Measurements from ENCODE around the gene MGARP. TPM values are rescaled to one million over a fixed set of nuclear protein-coding genes. Genes with fewer than 3 reads are reported as not detected.

The MGARP gene
- total and polyA plus RNA-seq, 9 of the 15 experiments (the other 6 are each of a cell fraction or from before 2014, with no cell fraction given) = 0.11 to 0.45 (median 0.23) TPM; not detected in 4

DNA sequence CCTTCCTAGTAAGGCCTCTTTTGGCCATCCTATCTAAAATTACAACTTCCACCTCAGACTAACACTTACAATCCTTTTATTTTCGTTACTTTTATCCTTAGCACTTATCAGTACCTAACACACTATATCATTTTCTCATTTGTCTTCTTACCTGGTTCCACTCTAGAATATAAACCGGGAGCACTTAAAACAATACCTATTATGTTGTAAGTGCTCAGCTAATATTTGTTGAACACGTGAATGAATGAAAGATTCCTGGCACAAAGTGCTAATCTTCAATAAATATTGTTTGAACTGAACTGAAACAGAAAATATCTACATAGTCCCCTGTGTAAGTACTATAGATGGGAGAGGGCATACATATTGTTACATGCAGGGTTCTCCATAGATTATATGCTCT lies 14.4 kb downstream of the MGARP start:
- Histone ChIP-seq H3K9me1 (ENCODE audit: control insufficient read depth, insufficient read depth, low read length) (no peaks in the 10 kb centered on the region), H3K4me3 (no peak overlapping the region), H3K9me3 (replicated peaks; ENCODE audit: control insufficient read depth, insufficient read depth, low read depth, low read length) (no peaks in the 10 kb centered on the region), H3K27ac (ENCODE audit: extremely low read depth, low read depth, low read length) (no peak overlapping the region), H3K9ac (ENCODE audit: insufficient read depth in 1 of 2, low read depth in 2 of 2, low read length in 2 of 2) (no peak overlapping the region), H3K36me3 (ENCODE audit: control insufficient read depth, insufficient read depth, low read length) (no peaks in the 10 kb centered on the region), H2AFZ (ENCODE audit: low read depth, low read length) (peak overlapping the region; percentile 88), H4K20me1 (replicated peaks; ENCODE audit: control insufficient read depth, insufficient read depth, low read length) (0 out of 2 replicates have a peak, but pooled peaks cover 6% of the 10 kb centered on the region), H3K4me2 (ENCODE audit: insufficient read depth, low read length) (no peak overlapping the region), H3K4me1 (replicated peaks in 1 of 2; ENCODE audit: control insufficient read depth in 2 of 2, insufficient read depth in 2 of 2, low read length in 2 of 2) (peaks cover 5 to 14% of the 10 kb centered on the region in 2 experiments; a peak in 4 of 5 replicates), H3K79me2 (ENCODE audit: control insufficient read depth, insufficient read depth, low read length) (no peaks in the 10 kb centered on the region), H3K27me3 (ENCODE audit: control insufficient read depth in 2 of 2, insufficient read depth in 2 of 2, low read length in 2 of 2) (no peaks in the 10 kb centered on the region)
- FAIRE-seq (no peak), DNase-seq (ENCODE audit: extremely low read depth in 1 of 4, low spot score in 3 of 4) (no peak), ATAC-seq (no peak)
- intact Hi-C loops (cut with micrococcal nuclease) = no loop called here
- ChIA-PET CTCF (ENCODE audit: low intra/inter-chr PET ratio) (no interaction called here), POLR2A (interaction anchor here (0.7 to 1.3 kb wide), 4 partner anchors 9 to 140 kb away, joined by 3 to 5 read pairs (median 4); partner anchors contain the start of gene NAA15)
- WGBS (ENCODE audit: insufficient coverage, low coverage, missing lambda C conversion rate) = 29% methylated on average over 3 of the region's 3 CpGs
- in situ Hi-C loops (cut with MboI) = no loop called here
- no peak for TF ChIP-seq DNMT1 (IDR thresholded peaks at IDR 0.05)
- TF ChIP-seq HNRNPUL1 (IDR thresholded peaks at IDR 0.05; ENCODE audit: low read length) = no peak
- 0 out of 2 replicates have a peak, but pooled peaks have one; percentile 53 for TF ChIP-seq THRAP3 (IDR thresholded peaks at IDR 0.05; ENCODE audit: borderline replicate concordance)
- TF ChIP-seq TAF9B (IDR thresholded peaks at IDR 0.05; ENCODE audit: partially characterized antibody) = peak; percentile 24
- BruUV-seq (replicated peaks) = no TSS peak

DNA sequence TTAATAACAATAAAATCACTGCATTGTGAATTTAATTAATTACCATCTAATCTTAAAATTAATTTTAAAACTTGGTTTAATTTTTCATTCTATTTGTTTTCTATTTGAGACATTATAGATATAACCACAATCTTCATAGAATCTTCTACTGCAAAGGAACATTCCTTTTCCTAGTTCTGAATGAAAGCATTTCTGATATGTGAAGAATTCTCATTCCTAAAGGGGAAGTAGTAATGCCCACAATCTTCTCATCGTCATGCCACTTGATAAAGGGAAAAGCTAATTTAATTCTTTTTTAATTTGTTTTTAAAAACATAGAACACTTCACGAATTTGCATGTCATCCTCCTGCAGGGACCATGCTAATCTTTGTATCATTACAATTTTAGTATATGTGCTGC lies 23.7 kb downstream of the MGARP start:
- Histone ChIP-seq H3K27me3 (ENCODE audit: control insufficient read depth in 2 of 2, insufficient read depth in 2 of 2, low read length in 2 of 2) (no peaks in the 10 kb centered on the region), H3K4me3 (no peak overlapping the region), H3K79me2 (ENCODE audit: control insufficient read depth, insufficient read depth, low read length) (no peaks in the 10 kb centered on the region), H3K9me1 (ENCODE audit: control insufficient read depth, insufficient read depth, low read length) (no peaks in the 10 kb centered on the region), H3K4me2 (ENCODE audit: insufficient read depth, low read length) (no peak overlapping the region), H3K27ac (ENCODE audit: extremely low read depth, low read depth, low read length) (no peak overlapping the region), H4K20me1 (replicated peaks; ENCODE audit: control insufficient read depth, insufficient read depth, low read length) (no peaks in the 10 kb centered on the region), H3K36me3 (ENCODE audit: control insufficient read depth, insufficient read depth, low read length) (no peaks in the 10 kb centered on the region), H2AFZ (ENCODE audit: low read depth, low read length) (no peak overlapping the region), H3K4me1 (replicated peaks in 1 of 2; ENCODE audit: control insufficient read depth in 2 of 2, insufficient read depth in 2 of 2, low read length in 2 of 2) (no peaks in the 10 kb centered on the region), H3K9me3 (replicated peaks; ENCODE audit: control insufficient read depth, insufficient read depth, low read depth, low read length) (no peaks in the 10 kb centered on the region), H3K9ac (ENCODE audit: insufficient read depth in 1 of 2, low read depth in 2 of 2, low read length in 2 of 2) (no peak overlapping the region)
- 29% methylated on average over 2 of the region's 2 CpGs for WGBS (ENCODE audit: insufficient coverage, low coverage, missing lambda C conversion rate)
- in situ Hi-C loops (cut with MboI) (no loop called here), intact Hi-C loops (cut with micrococcal nuclease) (no loop called here)
- FAIRE-seq = no peak
- no TSS peak for BruUV-seq (replicated peaks)
- CTCF ChIA-PET (ENCODE audit: low intra/inter-chr PET ratio) = no interaction called here
- POLR2A ChIA-PET = interaction anchor here (0.6 to 0.8 kb wide), 2 partner anchors 9 to 67 kb away, joined by 3 read pairs; no protein-coding TSS in a partner anchor
- DNase-seq (ENCODE audit: extremely low read depth in 1 of 4, low spot score in 3 of 4) = no peak
- no peak for ATAC-seq
- no peak for TF ChIP-seq RNF2 (IDR thresholded peaks at IDR 0.05)
- TF ChIP-seq, protein P1, sequence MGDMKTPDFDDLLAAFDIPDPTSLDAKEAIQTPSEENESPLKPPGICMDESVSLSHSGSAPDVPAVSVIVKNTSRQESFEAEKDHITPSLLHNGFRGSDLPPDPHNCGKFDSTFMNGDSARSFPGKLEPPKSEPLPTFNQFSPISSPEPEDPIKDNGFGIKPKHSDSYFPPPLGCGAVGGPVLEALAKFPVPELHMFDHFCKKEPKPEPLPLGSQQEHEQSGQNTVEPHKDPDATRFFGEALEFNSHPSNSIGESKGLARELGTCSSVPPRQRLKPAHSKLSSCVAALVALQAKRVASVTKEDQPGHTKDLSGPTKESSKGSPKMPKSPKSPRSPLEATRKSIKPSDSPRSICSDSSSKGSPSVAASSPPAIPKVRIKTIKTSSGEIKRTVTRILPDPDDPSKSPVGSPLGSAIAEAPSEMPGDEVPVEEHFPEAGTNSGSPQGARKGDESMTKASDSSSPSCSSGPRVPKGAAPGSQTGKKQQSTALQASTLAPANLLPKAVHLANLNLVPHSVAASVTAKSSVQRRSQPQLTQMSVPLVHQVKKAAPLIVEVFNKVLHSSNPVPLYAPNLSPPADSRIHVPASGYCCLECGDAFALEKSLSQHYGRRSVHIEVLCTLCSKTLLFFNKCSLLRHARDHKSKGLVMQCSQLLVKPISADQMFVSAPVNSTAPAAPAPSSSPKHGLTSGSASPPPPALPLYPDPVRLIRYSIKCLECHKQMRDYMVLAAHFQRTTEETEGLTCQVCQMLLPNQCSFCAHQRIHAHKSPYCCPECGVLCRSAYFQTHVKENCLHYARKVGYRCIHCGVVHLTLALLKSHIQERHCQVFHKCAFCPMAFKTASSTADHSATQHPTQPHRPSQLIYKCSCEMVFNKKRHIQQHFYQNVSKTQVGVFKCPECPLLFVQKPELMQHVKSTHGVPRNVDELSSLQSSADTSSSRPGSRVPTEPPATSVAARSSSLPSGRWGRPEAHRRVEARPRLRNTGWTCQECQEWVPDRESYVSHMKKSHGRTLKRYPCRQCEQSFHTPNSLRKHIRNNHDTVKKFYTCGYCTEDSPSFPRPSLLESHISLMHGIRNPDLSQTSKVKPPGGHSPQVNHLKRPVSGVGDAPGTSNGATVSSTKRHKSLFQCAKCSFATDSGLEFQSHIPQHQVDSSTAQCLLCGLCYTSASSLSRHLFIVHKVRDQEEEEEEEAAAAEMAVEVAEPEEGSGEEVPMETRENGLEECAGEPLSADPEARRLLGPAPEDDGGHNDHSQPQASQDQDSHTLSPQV (IDR thresholded peaks at IDR 0.05) = no peak
- TF ChIP-seq, protein P2, sequence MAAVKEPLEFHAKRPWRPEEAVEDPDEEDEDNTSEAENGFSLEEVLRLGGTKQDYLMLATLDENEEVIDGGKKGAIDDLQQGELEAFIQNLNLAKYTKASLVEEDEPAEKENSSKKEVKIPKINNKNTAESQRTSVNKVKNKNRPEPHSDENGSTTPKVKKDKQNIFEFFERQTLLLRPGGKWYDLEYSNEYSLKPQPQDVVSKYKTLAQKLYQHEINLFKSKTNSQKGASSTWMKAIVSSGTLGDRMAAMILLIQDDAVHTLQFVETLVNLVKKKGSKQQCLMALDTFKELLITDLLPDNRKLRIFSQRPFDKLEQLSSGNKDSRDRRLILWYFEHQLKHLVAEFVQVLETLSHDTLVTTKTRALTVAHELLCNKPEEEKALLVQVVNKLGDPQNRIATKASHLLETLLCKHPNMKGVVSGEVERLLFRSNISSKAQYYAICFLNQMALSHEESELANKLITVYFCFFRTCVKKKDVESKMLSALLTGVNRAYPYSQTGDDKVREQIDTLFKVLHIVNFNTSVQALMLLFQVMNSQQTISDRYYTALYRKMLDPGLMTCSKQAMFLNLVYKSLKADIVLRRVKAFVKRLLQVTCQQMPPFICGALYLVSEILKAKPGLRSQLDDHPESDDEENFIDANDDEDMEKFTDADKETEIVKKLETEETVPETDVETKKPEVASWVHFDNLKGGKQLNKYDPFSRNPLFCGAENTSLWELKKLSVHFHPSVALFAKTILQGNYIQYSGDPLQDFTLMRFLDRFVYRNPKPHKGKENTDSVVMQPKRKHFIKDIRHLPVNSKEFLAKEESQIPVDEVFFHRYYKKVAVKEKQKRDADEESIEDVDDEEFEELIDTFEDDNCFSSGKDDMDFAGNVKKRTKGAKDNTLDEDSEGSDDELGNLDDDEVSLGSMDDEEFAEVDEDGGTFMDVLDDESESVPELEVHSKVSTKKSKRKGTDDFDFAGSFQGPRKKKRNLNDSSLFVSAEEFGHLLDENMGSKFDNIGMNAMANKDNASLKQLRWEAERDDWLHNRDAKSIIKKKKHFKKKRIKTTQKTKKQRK (IDR thresholded peaks at IDR 0.05; ENCODE audit: borderline replicate concordance, low read depth, low read length) = no peak
- no peak for TF ChIP-seq NBN (IDR thresholded peaks at IDR 0.05; ENCODE audit: low read depth)
- no peak for TF ChIP-seq ZKSCAN3 (CRISPR knock-in tag; IDR thresholded peaks at IDR 0.05)

Data from K562 (cell line).